SW 1271 (cell line): ENCODE data around the gene USPL1.

Experiments used
- DNase-seq, 2 experiments: peaks; one replicate each; lab custom pipeline; 2025; lab: John Stamatoyannopoulos, UW

USPL1 gene

DNA sequence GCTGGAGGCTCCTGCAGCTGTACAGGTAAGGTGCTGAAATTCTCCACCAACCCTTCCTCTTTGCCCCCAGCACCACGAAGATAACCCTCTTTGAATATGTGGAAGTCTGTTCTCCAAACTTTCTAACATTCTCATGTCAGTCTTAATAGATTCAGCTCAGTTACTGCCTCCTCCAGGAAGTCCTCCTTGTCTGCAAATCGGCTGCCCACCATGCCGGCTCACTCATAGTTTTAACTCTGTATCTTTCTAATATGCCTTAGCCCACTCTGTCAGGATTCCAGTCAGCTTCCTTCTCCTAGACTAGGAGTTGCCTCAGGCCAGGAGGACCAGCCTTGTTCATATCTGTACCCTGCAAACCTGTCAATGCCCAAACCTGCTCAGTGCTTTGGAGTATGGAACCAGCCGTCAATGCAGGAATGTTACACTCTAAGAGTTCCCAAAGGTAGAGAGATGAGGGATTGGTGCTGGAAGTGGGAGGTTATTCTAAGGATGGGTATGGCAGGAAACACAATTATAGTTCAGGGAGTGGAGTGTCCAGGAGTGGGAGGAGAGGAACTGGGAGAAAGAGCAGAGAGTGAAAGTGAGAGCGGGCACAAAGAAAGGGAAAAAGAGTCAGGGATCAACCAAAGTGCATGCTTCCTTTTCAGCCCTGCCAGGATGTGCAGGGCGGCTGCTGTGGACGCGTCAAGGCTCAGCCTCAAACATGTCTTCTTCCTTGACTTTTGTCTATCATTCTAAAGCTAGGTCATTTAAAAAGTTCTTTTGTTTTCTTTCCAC is 79.6 kb downstream of the USPL1 start:
- no peak for DNase-seq

DNA sequence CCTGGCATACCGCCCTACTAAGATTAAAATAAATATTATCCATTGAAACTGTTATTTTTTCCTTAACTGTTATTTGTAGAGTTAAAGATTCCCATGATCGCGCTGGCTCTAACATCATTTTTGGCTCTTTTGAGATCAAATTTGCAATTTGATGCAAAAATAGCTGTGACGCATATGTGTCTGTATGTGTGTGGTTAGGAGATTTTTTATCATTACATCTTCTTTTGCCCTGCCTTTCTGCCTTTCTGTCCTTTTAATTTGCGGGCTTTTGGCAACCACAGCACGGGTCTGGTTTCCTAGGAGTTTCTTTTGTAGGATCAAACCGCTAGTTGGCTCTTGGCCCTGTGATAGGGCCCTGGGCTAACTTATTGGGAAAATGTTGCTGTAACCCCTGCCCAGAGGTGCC is 80.3 kb downstream of the USPL1 start:
- DNase-seq: no peak

DNA sequence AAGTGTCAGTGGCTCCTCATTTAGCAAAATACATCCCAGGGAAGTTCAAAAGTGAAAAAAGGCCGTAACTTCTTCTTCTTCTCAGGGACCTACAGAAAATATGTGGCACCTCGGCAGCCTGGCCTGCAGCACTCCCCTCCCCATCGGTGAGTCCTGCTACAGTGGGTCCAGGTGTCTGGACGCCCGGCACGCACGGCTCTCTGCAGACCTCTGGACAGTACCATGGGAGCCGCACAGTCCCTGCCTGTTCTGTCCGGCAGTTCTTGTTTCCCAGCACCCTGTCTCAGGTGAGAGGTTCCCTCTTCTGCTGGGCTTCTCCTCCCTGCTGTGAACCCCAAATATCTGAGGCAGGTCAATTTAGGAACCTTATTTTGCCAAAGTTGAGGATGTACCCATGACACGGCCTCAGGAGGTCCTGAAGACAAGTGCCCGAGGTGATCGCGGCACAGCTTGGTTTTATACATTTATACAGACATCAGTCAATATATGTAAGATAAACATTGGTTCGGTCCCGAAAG is 80.8 kb downstream of the USPL1 start:
- no peak for DNase-seq

DNA sequence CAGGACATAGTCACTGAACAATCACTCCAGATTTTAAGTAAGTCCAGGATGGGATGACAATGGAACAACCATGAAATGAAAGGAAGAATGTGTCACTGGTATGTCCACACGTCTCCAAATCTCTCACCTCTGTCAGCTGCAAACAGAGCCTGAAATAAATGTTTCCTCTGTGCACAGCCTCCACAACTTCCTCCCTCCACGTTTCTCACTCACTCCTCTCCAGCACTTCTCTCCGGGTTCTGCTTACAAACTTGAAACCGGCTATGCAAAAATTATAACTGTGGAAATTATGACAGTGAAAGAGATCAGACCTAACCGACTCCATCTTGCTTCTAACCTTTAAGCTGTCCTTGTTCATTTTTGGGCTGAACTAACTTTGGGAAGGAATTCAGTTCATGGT is 82.6 kb downstream of the USPL1 start:
- no peak for DNase-seq

DNA sequence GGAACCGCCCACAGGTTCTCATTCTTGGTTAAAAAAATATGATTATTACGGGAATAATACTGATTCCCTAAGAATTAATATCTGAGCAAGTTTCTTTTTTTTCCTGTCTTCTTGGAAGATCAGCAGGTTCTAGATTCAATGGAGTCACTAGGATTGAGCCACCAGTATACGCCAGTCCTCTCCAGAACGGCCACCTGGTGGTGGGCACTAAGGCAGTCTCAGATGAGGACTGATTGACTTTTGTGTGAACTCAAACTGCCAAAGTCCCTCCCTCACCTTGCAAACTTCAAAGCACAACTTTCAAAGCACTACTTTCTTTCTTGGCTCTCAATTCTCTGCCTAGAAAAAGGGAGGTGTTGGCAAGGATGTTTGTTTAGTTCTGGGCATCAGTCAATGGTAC is 84.3 kb downstream of the USPL1 start:
- DNase-seq: no peak

DNA sequence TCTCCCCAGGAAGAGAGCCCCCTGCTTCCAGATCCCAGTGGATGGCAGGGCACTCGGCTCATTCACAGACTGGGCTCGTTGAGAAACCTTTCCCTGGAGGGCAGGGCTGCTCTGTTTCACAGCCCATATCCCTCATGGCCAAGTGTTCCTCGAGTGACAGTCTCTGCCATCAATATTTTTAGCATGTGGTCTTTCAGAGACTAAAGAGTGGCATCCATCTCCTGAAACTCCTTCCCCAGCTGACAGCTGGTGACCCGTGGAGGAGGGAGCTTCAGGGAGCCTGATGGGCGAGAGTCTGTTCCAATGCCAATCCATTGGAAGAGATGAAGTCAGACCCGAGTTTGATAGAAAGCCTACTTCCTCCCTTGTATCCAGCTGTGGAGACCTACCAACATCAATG is 86.9 kb downstream of the USPL1 start:
- DNase-seq: no peak

DNA sequence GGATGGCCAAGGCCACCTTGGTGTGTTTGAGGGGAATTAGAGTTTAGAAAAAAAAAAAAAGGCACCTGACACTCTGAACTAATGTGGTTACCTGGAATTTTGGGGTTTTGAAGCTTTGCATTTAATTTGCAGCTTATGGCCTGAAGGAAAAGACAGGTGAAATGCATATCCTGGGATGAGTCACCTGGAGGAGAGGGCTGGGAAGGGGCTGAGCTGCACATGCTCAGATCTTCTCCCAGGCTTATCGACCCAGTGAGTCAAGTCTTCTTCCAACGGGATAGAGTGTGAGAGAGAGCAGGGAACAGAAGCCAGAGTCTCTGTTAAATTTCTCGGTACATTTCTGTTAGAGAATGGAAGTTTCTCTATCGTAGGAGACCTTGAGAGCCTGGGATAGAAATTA is 88.0 kb downstream of the USPL1 start:
- no peak for DNase-seq

DNA sequence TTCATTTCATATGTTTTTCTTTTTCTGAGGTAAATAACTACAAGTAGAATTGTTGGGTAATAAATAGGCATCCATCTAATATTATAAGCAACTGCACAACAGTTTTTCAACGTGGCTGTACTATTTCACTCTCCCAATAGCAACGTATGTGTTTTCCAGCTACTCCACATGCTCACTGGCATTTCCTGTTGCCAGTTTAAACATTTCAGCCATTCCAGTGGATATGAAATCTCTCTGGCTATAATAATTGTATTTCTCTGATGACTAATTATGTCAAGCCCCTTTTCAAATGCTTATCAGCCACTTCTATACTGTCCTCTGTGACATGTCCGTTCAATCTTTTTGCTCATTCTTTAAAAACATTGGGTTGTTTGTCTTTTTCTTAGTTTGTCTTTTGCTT is 90.8 kb downstream of the USPL1 start:
- peak in 1 of 2 experiments; percentile 39 for DNase-seq
